PC-9 (cell line): Measurements from ENCODE around the gene ADIPOR2.

Source experiments
- EZH2 ChIP-seq: fragments of 200-600 bp; sonication (generic); IDR thresholded peaks from 2 replicates; pipeline ENCODE4 v1.8.0; 2017; ENCODE audit warnings: antibody characterized with exemption, low read depth
- TF ChIP-seq, protein P1 (sequence below): fragments of 200-600 bp; sonication (generic); conservative IDR thresholded peaks from 2 replicates; pipeline ENCODE4 v1.6.1; 2017; ENCODE audit warnings: mixed run types, antibody characterized with exemption, mild to moderate bottlenecking, moderate library complexity

DNA sequence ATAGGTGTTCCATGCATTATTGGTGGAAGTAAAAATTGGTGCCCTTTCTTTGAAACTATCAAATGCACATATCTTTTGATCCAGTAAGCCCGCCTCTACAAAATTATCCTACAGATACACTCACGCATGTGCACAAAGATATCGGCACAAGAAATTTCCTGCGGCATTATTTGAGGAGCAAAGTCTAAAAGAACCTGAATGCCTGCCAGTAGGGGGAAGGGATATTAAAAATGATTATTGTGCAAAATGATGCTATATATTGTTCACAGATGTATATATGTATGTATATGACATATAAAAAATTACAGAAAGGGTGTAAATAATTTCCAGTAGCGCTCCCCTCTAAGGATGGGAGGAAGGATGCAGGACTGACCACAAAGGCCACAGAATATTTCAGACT is 24.7 kb upstream of the ADIPOR2 start:
- TF ChIP-seq, protein P1, sequence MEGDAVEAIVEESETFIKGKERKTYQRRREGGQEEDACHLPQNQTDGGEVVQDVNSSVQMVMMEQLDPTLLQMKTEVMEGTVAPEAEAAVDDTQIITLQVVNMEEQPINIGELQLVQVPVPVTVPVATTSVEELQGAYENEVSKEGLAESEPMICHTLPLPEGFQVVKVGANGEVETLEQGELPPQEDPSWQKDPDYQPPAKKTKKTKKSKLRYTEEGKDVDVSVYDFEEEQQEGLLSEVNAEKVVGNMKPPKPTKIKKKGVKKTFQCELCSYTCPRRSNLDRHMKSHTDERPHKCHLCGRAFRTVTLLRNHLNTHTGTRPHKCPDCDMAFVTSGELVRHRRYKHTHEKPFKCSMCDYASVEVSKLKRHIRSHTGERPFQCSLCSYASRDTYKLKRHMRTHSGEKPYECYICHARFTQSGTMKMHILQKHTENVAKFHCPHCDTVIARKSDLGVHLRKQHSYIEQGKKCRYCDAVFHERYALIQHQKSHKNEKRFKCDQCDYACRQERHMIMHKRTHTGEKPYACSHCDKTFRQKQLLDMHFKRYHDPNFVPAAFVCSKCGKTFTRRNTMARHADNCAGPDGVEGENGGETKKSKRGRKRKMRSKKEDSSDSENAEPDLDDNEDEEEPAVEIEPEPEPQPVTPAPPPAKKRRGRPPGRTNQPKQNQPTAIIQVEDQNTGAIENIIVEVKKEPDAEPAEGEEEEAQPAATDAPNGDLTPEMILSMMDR = no peak
- TF ChIP-seq EZH2 = no peak
